SW 1271 (cell line): ENCODE measurements around the gene RIOK3.
"Not testable (repeated sequence)": the region's sequence is repeated elsewhere in the genome, so short reads cannot be mapped to it uniquely, and the experiment has no call there.

ENCODE experiments used
- DNase-seq, 2 experiments: peaks; one replicate each; lab custom pipeline; 2025; lab: John Stamatoyannopoulos, UW

RIOK3 gene

GRCh38 chr18:23452728-23453679 lies at the start of gene RIOK3:
TSS of gene RIOK3 (plus strand) at chr18:23453287. CDS start at chr18:23453440, 153 bp downstream.
- peak; percentile 94 to 96 for DNase-seq

DNA sequence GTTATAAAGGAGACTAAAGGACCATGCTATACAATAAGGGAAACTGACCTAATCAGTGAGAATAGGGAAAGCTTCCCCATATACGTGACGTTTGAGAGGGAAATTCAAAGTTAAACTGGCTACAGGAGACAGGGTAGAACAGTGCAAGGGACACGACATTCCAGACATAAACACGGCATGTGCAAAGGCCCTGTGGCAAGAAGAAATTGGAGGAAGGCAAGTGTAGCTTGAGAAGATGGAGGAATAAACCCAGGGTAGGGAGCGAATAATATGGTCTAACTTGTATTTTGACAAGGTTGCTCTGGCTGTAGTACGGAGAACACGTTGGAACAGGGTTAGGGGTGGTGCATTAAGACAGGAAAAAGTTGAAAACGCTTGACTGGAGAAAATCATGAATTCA lies 49.8 kb upstream of the RIOK3 start:
- DNase-seq: no peak

DNA sequence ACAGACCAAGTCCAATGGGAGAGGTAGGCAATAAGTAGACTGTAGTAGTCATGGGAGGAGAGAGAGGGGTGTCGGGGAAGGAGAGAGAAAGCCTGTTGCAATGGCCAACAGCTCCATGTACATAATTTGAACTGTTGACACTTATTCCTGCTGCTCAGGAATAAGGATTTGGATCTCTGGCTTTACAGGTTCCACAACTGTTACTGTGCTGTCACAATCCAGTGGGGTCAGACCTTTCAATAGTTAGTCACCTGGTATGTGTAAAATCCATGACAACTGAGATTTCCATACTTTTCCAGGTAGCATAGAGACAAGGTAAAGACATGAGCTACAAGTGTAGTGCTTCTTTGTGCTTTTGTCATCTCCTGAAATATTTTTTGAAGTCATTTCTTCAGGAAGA lies 47.5 kb upstream of the RIOK3 start:
- DNase-seq: no peak

GRCh38 chr18:23406271-23406787 lies 46.8 kb upstream of the RIOK3 start:
- DNase-seq: peak in 1 of 2 experiments; percentile 32

- no peak for DNase-seq
These were observed 40.6 kb upstream of the RIOK3 start for GRCh38 chr18:23412351-23412964.

DNA sequence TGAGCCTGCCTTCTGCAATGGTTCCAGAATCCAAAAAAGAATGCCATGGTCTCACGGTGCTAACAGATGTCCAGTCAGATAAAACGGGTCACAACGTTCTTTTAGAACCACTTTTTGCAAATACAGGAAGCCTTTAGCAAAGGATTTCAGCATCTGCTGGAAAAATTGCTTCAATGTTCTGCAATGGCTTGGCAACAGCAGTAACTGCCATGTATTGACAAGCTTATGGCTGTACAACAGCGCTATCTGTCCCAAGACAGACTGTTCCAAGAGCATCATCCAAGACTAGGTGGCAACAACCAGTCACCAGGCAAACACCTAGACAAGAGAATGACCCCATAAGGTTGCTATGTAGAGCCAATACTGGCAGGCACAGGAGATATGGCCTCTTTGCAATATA lies 37.6 kb upstream of the RIOK3 start:
- no peak for DNase-seq

- DNase-seq: no peak
These were observed 36.8 kb upstream of the RIOK3 start for GRCh38 chr18:23416298-23416697.

- no peak for DNase-seq
These were observed 31.8 kb upstream of the RIOK3 start for GRCh38 chr18:23421277-23421676.

DNA sequence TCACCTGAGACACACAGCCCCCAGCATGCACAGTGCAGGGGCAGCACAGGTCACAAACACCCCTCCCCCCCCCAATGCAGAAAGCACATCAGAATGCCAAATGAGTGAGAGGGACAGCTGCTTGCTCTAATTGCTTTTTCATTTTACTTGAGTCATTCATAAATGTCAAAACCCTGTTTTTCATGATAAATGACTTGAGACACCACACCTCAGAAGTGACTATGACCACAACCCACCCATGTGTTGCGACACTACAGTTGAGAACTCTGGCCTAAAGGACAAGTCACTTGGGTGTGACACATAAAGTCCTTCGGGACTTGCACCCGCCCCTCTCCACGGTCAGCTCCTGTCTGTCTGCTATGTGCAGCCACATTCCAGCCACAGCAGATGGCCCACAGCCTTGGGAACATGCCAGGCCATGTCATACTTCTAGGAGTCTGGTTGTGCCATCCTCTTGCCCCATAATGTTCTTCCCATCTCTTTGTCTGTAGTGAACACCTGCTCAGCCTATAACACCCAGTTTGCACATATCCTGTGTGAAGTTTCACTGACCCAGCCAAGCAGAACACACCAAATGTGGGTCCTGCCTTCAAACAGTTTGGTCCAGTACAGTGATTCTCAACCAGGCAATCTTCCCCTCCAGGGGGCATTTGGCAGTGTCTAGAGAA lies 30.2 kb upstream of the RIOK3 start:
- peak; percentile 38 to 43 for DNase-seq

DNA sequence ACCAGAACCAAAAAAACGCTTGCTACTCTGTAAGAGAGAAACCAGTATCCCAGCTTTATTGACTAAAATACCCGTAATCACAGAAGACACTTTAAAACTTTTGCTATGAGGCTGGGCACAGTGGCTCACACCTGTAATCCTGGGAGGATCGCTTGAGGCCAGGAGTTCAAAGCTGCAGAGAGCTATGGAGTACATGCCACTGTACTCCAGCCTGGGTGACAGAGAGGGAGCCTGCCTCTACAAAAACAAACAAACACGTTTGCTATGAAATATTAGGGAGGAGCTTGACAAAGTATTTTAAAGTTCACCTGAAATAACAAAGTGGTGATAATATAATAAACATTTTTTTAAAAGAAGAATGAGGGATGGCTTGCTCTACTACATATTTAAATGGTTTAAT lies 28.5 kb upstream of the RIOK3 start:
- DNase-seq: no peak

- no peak for DNase-seq
These were observed 24.3 kb upstream of the RIOK3 start for GRCh38 chr18:23428821-23429220.

DNA sequence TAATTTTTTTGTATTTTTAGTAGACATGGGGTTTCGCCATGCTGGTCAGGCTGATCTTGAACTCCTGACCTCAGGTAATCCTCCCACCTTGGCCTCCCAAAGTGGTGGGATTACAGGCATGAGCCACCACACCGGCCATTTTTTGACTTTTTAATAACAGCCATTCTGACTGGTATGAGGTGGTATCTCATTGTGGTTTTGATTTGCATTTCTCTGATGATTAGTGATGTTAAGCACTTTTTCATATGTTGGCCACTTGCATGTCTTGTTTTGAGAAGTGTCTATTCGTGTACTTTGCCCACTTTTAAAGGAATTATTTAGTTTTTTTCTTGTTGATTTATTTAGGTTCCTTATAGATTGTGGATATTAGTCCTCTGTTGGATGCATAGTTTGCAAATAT lies 23.5 kb upstream of the RIOK3 start:
- DNase-seq: not testable (repeated sequence)

GRCh38 chr18:23433360-23433759 lies 19.7 kb upstream of the RIOK3 start:
- no peak for DNase-seq

GRCh38 chr18:23437357-23438045 lies 15.6 kb upstream of the RIOK3 start:
- DNase-seq: peak in 1 of 2 experiments; percentile 61

DNA sequence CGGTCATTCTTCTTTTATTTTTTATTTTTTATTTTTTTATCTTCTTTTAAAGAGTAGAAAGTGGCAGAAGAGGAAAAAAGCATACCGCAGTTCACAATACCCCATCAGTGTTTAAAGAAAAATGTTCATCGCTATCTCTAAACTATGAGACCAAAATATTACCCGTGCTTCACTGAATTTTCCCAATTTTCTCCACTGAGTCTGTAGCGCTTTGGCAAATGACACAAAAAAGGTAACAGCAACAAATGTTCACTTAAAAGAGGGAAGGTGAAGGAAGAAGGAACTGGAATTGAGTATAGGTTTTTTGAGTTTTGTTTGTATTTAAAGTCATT lies 15.1 kb upstream of the RIOK3 start:
- no peak for DNase-seq

- DNase-seq: no peak
These were observed 14.3 kb upstream of the RIOK3 start for GRCh38 chr18:23438608-23439366.

DNA sequence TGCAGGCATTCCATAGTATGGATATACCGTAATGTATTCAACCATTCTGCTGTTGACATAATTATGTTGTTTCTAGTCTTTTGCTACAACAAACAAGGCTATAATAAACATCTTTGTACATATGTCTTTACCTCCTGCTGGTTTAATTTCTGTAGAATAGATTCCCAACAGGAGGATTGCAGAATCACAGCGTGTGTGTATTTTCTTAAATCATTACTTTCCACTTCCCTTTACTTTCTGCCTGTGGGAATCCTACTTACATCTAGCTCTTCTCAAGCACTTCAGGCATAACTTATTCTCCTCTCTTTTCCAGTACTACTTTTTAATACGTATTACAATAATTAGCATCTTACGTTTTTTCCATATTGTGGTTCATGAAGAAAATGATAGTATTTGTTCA lies 13.0 kb upstream of the RIOK3 start:
- DNase-seq: no peak

- no peak for DNase-seq
These were observed 10.1 kb upstream of the RIOK3 start for GRCh38 chr18:23442958-23443357.

DNA sequence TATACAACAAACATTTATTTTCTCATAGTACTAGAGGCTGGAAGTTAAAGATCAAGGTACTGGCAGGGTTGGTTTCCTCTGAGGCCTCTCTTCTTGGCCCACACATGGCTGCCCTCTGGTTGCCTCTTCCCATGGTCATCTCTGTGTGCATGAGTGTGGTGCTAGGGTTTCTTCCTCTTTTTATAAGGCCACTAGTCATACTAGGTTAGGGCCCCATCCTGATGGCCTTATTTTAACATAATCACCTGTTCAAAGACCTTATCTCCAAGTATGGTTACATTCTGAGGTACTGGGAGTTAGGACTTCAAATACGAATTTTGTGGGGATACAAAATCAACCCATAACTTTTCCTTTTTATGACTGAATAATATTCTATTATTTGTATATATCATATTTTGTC lies 4.8 kb upstream of the RIOK3 start:
- DNase-seq: no peak

DNA sequence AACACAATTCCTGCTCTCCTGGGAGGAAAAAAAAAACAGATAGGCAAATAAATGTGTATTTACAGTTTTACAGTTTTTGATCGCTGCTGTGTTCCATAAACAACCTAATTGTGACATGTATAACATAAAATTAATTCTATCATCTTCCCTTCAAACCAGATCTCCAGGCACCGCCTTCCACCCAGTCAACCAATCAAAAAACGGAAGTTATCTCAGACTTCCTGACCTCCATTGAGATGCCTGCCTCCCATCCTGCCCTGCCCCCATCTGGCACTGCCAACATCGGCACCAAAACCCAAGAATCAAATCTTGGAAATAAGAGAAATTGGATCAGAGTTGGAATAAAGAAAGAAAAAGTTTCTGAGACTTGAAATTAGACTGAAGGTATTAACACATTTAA lies 3.1 kb upstream of the RIOK3 start:
- no peak for DNase-seq

GRCh38 chr18:23451011-23451410 lies 2.1 kb upstream of the RIOK3 start:
- DNase-seq: no peak
